CD4-positive, alpha-beta T cell treated with Interleukin-21 for 1 hour (primary cell): Measurements from ENCODE around the gene TPGS1.

ENCODE experiments used
- DNase-seq: peaks from one replicate; pipeline ENCODE4 v3.0.0-alpha.2; 2020

The TPGS1 gene

DNA sequence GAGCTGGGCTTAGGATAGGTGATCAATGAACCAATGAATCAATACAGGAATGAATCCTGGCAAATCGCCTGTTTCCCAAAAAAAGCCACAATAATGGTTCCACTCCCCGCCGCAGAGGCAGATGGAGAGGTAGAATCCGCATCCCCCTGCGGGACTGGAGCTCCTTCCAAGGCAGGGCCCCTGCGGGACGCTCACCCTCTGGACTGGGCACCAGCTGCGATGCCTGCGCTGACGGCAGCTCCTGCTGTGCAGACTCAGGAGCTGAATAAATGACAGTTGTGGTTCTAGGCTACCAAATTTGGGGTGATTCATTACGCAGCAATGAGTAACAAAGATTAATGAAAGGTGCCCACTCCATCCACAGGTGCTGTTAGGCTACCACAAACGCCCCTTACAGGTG lies 15.4 kb downstream of the TPGS1 start:
- DNase-seq, result no peak

DNA sequence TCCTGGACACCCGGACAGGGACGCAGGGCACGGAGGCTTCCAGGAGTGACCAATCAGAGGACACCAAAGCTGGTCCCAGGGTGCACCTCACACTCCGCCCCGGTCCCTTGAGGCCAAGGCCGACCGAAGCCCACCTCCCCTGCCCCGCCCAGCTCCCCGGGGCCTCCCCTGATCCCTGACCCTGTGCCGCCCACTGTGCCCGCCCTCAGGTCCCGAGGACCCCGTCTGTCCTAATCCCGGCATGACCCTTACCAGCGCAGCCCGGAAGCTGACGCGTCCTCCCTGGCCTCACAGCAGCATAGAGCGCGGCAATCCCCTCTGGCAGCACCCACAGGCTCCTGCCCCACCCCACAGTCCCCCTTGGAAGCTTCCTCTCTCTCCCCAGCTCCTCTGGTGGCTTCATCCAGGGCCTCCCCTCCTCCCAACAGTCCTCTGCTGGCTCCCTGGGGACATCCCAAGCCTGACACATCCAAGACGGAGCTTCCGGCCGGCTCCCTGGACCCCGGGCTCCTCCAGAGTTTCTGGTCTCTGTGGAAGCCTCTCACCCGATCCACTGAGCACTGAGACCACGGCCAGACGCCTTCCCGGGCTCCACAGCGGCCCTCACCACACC lies 16.9 kb downstream of the TPGS1 start:
- no peak for DNase-seq

DNA sequence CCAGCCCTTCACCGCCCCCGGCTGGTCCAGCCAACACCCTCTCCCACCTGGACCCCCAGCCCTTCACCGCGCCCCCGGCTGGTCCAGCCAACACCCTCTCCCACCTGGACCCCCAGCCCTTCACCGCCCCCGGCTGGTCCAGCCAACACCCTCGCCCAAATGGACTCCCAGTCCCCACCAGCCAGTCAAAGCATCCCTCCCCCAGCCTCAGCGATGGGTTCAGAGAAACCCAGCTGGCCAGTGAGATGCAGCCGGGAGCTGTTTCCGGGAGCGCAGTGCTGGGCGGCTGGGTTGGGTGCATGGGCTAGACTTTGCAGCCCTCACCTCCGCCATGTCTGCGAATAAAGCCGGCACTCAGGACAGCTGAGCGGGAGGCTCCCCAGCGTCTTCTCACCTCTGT lies 17.7 kb downstream of the TPGS1 start:
- no peak for DNase-seq

DNA sequence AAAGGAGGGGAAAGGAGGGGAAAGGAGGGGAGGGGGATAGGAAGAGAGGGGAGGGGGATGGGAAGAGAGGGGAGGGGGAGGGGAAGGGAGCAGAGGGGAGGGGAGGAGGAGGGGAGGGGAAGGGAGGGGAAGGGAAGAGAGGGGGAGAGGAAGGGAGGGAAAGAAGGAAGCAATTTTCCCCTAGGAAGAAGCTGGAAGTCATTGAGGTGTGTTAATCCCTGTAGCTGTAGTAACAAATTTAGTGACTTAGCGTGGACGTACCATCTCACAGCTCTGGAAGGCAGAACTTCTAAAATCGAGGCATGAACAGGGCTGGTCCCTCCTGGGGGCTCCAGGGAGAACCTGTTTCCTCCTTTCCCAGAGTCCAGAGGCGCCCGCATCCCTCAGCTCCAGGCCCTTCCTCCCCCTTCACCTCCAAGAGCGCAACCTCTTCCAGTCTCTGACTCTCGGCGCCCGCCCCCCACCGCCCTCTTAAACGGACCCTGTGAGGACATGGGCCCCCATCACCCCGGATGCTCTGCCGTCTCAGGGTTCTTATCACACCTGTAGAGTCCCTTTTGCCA lies 18.6 kb downstream of the TPGS1 start:
- DNase-seq, result no peak

DNA sequence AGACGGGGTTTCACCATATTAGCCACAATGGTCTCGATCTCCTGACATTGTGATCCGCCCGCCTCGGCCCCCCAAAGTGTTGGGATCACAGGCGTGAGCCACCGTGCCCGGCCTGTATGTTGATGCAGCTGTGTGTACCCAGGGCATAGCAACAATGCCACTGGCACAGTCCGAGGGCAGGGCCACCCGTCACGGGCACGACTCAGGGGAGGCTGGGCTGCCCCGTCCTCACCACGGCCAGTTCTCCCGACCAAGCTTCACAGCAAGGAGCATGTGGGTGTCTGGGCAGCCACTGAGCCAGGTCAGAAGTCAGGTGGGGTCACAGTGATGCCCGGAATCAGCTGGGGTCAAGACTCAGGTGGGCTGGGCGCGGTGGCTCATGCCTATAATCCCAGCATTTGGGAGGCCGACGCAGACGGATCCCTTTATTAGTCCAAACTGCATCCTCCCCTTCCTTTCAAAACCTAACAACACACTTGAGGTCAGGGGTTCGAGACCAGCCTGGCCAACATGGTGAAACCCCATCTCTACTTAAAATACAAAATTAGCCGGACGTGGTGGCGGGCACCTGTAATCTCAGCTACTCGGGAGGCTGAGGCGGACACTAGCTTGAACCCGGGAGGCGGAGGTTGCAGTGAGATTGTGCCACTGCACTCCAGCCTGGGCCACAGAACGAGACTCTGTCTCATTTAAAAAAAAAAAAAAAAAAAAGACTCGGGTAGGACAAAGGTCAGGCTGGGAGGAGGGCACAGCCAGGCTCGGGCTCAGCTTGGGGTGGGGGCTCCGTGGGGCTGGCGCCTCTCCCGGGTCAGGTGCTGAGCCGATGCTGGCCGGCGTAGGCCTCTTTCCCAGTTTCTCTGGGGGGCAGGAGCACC lies 23.1 kb downstream of the TPGS1 start:
- no peak for DNase-seq

DNA sequence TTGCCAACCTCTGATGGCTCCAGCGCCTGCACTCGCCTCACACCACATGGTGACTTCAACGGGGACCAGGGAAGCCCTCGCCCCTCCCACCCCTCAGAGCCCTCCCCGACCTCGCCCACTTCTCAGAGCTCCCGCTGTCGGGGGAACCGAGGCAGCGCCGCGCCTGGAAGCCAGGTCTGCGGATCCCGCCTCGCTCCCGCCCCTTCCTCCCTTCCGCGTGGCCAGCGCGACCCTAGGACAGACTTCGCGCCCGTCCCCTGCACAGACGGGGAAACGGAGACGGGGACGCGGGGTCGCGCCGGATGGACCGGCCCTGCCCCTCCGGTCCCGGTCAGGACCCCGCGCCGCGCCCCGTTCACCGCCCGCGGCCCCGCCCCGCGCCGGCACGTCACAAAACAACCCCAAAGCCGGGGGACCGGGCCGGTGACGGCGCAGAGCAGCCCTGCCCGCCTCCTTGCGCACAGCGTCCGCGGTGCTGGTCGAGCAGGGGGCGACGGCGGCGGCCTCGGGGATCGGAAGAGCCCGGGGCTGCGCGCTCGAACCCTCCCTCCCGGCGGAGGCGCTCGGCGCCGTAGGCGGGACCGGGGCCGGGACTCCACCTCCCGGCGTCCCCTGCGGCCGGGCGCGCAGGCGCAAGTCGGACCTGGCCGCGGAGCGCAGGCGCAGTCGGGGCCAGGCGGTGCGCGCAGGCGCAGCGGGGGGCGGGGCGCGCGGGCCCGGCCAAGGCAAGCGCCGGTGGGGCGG lies 23.9 kb downstream of the TPGS1 start:
- DNase-seq, result peak; percentile 90

DNA sequence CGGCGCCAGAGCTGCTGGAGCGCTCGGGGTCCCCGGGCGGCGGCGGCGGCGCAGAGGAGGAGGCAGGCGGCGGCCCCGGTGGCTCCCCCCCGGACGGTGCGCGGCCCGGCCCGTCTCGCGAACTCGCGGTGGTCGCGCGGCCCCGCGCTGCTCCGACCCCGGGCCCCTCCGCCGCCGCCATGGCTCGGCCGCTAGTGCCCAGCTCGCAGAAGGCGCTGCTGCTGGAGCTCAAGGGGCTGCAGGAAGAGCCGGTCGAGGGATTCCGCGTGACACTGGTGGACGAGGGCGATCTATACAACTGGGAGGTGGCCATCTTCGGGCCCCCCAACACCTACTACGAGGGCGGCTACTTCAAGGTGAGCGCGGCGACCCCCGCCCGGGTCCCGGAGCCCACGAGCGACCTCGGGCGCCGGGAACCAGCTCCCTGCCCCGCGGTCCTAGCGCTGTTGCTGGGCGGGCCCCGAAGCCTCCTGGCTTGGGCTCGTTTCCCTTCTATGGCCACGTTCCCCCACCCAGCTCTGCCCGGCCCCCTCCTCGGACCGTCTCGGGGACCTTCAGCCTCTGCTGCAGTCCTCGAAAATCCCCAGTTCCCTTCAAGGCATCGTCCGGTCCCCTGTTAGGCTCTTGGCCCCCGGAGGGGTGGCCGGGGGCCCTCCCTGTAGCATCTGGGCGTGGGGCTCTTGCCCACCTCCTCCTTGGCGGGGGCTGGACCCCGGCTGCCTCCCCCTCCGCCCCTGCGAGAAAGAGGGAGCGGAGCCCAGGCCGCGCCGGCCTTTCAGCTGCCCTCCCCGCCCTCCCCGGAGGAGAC lies 24.7 kb downstream of the TPGS1 start, which contains the start of gene CDC34:
CDC34 (plus strand) TSS at position 8 of the 808 bp plus-strand sequence; CDS start at position 180, 172 bp downstream.
- no peak for DNase-seq

DNA sequence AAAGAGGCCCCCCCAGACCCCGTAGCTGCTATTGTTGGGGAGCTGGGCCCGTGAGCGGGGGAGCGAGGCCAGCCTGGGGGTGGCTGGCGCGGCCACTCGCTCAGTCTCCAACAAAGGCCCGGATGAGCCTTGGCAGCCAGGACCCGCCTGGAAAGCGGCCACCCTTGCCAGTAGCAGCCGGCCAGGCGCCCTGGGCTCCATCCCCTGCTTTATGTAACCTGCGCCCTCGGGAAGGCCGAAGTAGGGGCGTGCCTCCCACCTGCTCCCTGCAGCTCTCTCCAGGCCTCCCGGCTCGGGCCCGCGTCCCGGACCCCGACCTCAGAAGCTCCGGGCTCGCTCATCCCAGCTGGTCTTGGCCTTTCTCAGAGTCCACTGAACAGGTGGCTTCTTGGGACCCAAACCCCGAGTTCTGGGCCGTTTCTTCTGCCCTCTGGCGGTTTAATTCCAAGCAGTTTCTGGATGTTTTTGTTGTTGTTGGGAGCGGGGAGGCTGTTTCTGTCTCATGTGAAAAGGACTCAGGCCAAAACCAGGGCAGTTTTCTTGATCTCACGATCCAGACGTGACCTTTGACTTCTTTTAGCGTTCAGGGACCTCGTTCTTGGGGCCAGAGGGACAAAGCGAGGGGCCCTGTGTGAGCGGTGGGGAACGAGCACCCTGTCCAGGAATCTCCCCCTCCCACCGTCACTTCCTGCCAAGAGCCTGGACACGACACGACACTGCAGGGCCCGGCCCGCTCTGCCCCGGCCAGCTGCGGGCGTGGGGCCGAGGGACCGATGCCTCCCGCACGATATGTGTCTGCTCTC lies 25.5 kb downstream of the TPGS1 start:
- DNase-seq, result peak; percentile 63

DNA sequence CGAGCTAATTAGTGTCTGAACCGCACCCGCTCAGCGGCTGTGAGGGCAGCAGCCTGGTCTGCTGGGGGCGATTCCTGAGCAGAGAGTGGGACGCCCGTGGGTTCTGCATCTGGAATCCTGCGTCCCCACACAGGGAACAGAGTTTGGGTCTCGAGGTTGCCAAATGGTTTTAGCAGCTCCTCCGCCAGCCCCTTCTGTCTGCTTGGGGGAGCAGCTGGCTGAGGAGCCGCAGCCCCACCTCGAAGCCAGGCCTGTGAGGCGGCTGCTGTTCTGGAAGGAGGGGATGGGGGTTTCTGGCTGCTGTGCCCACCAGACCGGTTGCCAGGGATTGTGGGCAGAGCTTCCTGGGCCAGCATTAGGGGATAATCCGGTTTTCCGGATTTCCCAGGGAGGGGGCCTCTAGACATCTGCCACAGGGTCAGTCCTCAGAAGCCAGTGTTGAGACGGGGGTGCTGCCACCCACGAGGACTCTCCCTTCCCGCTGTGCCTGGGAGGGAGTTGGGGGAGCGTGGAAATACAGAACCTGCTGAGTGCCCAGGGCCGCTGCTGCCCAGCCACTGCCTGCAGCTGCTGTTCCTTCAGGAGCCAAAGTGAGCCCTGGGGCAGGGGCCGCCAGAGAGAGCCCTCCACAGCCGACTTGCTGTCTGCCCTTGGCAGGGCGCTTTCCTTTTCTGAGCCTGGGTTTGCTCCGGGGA lies 26.2 kb downstream of the TPGS1 start:
- no peak for DNase-seq

DNA sequence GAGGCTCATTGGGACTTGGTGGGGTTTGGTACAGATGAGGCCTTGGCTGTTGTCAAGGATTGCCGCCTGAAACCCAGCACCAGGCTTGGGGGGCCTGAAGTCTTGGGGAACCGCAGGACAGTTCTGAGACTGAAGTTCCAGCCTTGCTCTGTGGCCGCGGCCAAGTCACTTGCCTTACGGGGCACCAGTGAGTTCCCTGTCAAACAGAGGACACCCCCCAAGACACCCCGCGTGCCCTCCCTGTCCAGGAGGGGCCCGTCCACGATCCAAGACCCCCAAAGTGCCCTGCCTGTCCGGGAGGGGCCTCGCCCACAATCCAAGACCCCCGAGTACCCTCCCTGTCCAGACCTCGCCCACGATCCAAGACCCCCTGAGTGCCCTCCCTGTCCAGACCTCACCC lies 26.8 kb downstream of the TPGS1 start:
- no peak for DNase-seq

DNA sequence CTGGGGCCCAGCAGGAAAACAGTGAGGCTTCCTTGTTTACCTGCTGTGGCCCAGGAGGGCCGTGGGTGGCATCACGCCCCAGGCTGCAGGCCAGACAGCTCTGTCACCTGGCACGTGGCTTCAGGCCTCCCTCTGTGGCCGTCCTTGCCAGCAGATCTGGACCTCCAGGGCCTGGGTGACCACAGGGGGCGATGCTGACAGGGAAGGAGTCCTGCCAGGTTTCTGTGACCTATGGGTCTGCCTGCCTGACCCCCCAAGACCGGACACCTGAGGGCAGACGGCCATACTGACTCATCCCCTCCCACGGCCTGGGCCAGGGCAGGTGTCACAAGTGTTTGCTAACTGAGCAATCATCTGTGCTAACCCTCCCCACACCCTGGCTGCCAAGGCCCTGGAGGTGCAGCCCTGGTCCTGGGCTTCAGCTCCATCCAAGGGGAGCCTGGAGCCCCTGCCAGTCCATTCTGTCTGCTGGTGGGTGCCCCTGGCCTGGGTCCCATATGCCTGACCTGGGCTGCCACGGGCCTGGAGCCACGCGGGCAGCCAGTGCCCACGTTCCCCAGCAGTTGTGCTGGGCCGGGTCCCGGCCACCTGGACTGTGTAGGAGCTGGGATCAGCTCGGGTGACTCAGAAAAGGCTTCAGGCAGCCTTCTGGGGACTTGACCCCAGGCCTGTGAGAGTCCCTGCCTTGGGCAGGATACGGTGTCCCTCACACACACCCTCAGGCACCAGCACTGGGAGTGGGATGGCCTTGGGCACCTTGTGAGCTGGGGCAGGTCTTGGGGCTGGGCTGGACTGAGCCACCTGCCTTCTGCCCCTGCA lies 27.9 kb downstream of the TPGS1 start:
- DNase-seq, result no peak

DNA sequence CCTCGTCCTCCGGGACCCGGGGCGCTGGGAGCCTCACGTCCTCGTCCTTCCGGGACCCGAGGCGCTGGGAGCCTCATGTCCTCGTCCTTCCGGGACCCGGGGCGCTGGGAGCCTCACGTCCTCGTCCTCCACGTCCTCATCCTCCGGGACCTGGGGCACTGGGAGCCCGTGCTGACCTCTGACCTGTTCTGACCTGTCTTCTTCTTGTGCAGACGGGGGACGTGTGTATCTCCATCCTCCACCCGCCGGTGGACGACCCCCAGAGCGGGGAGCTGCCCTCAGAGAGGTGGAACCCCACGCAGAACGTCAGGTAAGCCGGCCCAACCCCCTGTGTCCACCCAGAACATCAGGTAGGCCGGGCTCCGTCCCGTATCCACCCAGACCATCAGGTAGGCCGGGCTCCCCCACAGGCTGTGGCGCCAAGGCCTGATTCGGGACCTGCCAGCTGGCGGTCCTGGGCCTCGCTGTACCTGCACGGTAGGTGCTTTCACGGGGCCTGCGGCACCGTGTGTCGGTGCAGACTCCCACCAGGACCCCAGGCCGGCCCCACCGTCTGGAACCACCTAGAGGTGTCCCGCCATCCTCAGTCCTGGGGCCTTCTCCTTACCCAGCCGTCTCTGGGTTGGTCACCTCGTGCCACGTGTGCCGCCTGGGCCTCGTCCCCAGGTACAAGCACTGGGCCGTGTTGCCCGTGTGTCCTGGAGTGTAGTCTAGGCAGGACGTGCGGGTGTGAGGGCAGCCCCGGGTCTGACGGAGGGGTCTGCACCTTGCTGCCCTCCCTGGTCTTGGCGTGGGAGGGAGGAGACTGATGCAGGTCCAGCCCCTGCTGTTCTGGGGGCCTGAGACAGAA lies 29.0 kb downstream of the TPGS1 start:
- no peak for DNase-seq

DNA sequence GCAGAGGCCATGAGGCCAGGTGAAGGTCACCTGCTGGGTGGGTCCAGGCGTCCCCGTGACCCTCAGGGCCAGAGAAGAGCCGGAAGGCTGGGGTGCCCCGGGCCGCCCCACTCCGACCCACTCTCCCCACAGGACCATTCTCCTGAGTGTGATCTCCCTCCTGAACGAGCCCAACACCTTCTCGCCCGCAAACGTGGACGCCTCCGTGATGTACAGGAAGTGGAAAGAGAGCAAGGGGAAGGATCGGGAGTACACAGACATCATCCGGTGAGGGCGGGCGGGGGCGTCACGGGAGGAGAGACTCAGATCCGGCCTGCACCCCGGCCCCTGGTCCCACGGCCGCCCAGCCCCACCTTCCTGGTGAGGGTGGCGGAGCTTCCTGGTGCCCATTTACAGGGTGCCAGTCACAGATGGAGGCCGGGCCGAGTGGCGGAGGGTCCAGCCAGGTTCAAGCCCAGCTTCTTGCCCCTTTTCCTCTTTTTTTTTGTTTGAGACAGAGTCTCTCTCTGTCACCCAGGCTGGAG lies 29.6 kb downstream of the TPGS1 start:
- DNase-seq, result no peak

DNA sequence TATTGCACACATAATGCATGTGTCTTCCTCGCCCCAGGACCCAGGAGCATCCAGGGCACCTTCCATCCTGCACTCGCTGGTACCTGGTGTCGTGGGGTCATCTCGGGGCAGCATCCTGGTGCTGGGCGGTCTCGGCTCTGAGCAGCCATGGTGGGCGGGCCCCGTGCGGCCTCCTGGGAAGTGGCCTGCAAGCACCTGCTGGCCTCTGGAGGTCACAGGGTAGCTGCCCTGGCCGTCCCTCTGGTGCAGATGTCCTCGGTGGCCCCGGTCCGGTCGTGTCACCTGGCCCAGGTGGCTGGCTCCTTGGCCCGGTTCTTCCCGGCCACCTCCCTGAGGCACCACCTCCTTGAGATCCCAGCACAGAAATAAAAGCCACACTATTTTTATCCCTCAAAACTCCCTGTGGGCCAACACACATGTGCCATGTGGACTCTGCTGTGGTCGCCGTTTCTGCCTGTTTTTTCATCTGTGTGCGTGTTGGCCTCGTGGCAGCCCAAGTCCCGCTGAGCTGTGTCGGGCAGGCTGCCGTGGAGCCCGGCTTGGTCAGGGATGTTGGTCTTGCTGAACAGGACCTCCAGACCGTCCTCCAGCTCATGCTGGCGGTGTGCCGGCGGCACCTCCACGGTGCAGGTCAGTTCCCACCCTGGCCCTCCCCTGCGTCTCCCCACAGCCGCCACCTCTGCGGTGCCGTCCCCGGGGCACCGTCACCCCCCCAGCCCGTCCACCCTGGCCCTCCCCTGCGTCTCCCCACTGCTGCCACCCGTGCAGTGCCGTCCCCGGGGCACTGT lies 31.5 kb downstream of the TPGS1 start:
- DNase-seq, result no peak

DNA sequence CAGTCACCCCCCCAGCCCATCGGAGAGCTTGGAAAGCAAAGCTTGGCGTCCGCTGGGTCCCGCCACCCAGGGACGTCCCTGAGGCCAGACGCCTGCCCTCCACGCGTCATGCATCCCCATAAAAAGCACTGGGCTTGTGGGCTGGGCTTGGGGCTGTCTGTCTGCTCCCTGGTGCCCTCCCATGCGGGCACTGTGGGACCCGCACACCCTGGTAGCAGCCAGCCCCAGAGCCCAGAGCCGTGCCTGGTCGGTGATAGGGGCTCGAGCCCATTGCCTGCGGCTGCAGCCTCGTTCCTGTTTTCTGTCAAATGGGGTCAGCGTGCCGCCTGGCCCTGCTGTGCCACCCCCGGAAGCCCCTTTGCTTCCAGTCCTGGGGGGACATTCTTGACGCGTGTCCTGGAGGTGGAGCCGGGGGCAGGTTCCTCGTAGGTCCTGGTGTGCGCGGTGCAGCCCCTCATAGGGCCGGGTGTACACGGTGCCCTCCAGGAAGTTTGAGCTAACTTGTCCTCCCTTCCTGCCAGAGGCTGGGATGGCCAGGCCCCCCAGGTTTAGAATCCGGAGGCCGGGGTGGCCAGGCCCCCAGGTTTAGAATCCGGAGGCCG lies 32.2 kb downstream of the TPGS1 start:
- DNase-seq, result no peak

DNA sequence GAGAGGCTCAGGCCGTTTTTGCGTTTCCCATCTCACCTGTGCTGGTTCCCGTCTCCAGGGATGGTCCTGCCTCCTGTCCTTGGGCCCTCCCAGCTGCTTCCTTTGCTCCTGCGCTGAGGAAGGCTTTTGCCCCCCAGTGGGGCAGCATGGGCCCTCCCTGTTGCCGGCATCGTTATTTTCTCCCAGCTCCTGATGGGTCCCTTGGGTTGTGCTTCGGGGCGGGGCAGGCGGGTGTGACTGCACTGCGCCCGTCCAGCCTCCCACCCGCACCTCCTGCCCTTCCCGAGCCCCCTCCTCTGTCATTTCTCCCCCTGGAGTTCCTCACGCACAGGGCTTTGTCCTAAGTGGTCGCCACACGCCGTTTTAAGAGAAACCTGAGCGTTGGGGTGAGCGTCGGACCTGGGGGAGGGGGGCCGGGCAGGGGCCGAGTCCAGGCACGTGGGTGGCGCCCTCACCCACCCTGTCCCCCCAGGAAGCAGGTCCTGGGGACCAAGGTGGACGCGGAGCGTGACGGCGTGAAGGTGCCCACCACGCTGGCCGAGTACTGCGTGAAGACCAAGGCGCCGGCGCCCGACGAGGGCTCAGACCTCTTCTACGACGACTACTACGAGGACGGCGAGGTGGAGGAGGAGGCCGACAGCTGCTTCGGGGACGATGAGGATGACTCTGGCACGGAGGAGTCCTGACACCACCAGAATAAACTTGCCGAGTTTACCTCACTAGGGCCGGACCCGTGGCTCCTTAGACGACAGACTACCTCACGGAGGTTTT lies 33.8 kb downstream of the TPGS1 start:
- no peak for DNase-seq

DNA sequence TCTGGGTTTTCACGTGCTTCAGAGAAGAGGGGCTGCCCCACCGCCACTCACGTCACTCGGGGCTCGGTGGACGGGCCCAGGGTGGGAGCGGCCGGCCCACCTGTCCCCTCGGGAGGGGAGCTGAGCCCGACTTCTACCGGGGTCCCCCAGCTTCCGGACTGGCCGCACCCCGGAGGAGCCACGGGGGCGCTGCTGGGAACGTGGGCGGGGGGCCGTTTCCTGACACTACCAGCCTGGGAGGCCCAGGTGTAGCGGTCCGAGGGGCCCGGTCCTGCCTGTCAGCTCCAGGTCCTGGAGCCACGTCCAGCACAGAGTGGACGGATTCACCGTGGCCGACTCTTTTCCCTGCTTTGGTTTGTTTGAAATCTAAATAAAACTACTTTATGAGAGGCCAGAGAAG lies 34.4 kb downstream of the TPGS1 start:
- DNase-seq, result no peak
